ENCODE results near the gene PIGH.

PIGH gene

GRCh38 chr14:67577909-67578749, 21.9 kb downstream of the PIGH start:
- TF ChIP-seq, protein P1, sequence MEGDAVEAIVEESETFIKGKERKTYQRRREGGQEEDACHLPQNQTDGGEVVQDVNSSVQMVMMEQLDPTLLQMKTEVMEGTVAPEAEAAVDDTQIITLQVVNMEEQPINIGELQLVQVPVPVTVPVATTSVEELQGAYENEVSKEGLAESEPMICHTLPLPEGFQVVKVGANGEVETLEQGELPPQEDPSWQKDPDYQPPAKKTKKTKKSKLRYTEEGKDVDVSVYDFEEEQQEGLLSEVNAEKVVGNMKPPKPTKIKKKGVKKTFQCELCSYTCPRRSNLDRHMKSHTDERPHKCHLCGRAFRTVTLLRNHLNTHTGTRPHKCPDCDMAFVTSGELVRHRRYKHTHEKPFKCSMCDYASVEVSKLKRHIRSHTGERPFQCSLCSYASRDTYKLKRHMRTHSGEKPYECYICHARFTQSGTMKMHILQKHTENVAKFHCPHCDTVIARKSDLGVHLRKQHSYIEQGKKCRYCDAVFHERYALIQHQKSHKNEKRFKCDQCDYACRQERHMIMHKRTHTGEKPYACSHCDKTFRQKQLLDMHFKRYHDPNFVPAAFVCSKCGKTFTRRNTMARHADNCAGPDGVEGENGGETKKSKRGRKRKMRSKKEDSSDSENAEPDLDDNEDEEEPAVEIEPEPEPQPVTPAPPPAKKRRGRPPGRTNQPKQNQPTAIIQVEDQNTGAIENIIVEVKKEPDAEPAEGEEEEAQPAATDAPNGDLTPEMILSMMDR (conservative IDR thresholded peaks at IDR 0.05; ENCODE audit: low read length) = no peak
- no peak for TF ChIP-seq EZH2phosphoT487 (IDR thresholded peaks at IDR 0.05; ENCODE audit: borderline replicate concordance)
- no peaks in the 10 kb centered on the region for H3K9me3 ChIP-seq (ENCODE audit: insufficient read depth, low read depth, low read length)
- H2AFZ ChIP-seq (ENCODE audit: low read length) = no peak overlapping the region
- H3K79me2 ChIP-seq (ENCODE audit: insufficient read depth, low read length) = no peaks in the 10 kb centered on the region
- H3K4me2 ChIP-seq (ENCODE audit: low read depth, low read length, poor library complexity, severe bottlenecking) = no peak overlapping the region
- H3K36me3 ChIP-seq (ENCODE audit: insufficient read depth, low read length) = no peaks in the 10 kb centered on the region
- no peaks in the 10 kb centered on the region for H3F3A ChIP-seq (ENCODE audit: low read depth)
- H4K20me1 ChIP-seq (ENCODE audit: insufficient read depth, low read length, poor library complexity, severe bottlenecking) = no peaks in the 10 kb centered on the region
- H3K4me1 ChIP-seq (ENCODE audit: insufficient read depth, low read length, poor library complexity, severe bottlenecking) = no peaks in the 10 kb centered on the region
- H3K27me3 ChIP-seq (ENCODE audit: insufficient read depth, low read length, poor library complexity, severe bottlenecking) = no peaks in the 10 kb centered on the region
- no peak overlapping the region for H3K9ac ChIP-seq (ENCODE audit: low read depth, low read length, poor library complexity, severe bottlenecking)
- H3K9me2 ChIP-seq (replicated peaks; ENCODE audit: low read depth, low read length) = no peaks in the 10 kb centered on the region
- no peak overlapping the region for H3K4me3 ChIP-seq (ENCODE audit: low read length, poor library complexity, severe bottlenecking)

GRCh38 chr14:67577181-67577808, 22.8 kb downstream of the PIGH start:
- no peak overlapping the region for H3K9ac ChIP-seq (ENCODE audit: low read depth, low read length, poor library complexity, severe bottlenecking)
- H3K27me3 ChIP-seq (ENCODE audit: insufficient read depth, low read length, poor library complexity, severe bottlenecking) = no peaks in the 10 kb centered on the region
- H3F3A ChIP-seq (ENCODE audit: low read depth) = no peaks in the 10 kb centered on the region
- H3K4me3 ChIP-seq (ENCODE audit: low read length, poor library complexity, severe bottlenecking) = no peak overlapping the region
- H3K4me2 ChIP-seq (ENCODE audit: low read depth, low read length, poor library complexity, severe bottlenecking) = no peak overlapping the region
- no peaks in the 10 kb centered on the region for H3K79me2 ChIP-seq (ENCODE audit: insufficient read depth, low read length)
- H3K9me2 ChIP-seq (replicated peaks; ENCODE audit: low read depth, low read length) = no peaks in the 10 kb centered on the region
- no peaks in the 10 kb centered on the region for H3K4me1 ChIP-seq (ENCODE audit: insufficient read depth, low read length, poor library complexity, severe bottlenecking)
- no peak overlapping the region for H2AFZ ChIP-seq (ENCODE audit: low read length)
- no peaks in the 10 kb centered on the region for H3K9me3 ChIP-seq (ENCODE audit: insufficient read depth, low read depth, low read length)
- H3K36me3 ChIP-seq (ENCODE audit: insufficient read depth, low read length) = no peaks in the 10 kb centered on the region
- TF ChIP-seq, protein P1 (conservative IDR thresholded peaks at IDR 0.05; ENCODE audit: low read length) = no peak
- TF ChIP-seq EZH2phosphoT487 (IDR thresholded peaks at IDR 0.05; ENCODE audit: borderline replicate concordance) = no peak
- H4K20me1 ChIP-seq (ENCODE audit: insufficient read depth, low read length, poor library complexity, severe bottlenecking) = no peaks in the 10 kb centered on the region

- Histone ChIP-seq H4K20me1 (ENCODE audit: insufficient read depth, low read length, poor library complexity, severe bottlenecking) (no peaks in the 10 kb centered on the region), H2AFZ (ENCODE audit: low read length) (no peak overlapping the region), H3K27me3 (ENCODE audit: insufficient read depth, low read length, poor library complexity, severe bottlenecking) (no peaks in the 10 kb centered on the region), H3K9ac (ENCODE audit: low read depth, low read length, poor library complexity, severe bottlenecking) (no peak overlapping the region), H3F3A (ENCODE audit: low read depth) (no peaks in the 10 kb centered on the region), H3K4me3 (ENCODE audit: low read length, poor library complexity, severe bottlenecking) (no peak overlapping the region), H3K36me3 (ENCODE audit: insufficient read depth, low read length) (no peaks in the 10 kb centered on the region), H3K4me1 (ENCODE audit: insufficient read depth, low read length, poor library complexity, severe bottlenecking) (no peaks in the 10 kb centered on the region), H3K79me2 (ENCODE audit: insufficient read depth, low read length) (no peaks in the 10 kb centered on the region), H3K4me2 (ENCODE audit: low read depth, low read length, poor library complexity, severe bottlenecking) (no peak overlapping the region), H3K9me2 (replicated peaks; ENCODE audit: low read depth, low read length) (no peaks in the 10 kb centered on the region), H3K9me3 (ENCODE audit: insufficient read depth, low read depth, low read length) (no peaks in the 10 kb centered on the region)
- TF ChIP-seq EZH2phosphoT487 (IDR thresholded peaks at IDR 0.05; ENCODE audit: borderline replicate concordance) = no peak
- TF ChIP-seq, protein P1 (conservative IDR thresholded peaks at IDR 0.05; ENCODE audit: low read length) = no peak
Observed at GRCh38 chr14:67576216-67576955, 23.7 kb downstream of the PIGH start.
